ENCODE data around the gene MLXIP. TPM values are rescaled to one million over a fixed set of nuclear protein-coding genes. Genes with fewer than 3 reads are reported as not detected.

MLXIP gene
- total RNA-seq, 1 donor from 2014 or later = 39.8 TPM

DNA sequence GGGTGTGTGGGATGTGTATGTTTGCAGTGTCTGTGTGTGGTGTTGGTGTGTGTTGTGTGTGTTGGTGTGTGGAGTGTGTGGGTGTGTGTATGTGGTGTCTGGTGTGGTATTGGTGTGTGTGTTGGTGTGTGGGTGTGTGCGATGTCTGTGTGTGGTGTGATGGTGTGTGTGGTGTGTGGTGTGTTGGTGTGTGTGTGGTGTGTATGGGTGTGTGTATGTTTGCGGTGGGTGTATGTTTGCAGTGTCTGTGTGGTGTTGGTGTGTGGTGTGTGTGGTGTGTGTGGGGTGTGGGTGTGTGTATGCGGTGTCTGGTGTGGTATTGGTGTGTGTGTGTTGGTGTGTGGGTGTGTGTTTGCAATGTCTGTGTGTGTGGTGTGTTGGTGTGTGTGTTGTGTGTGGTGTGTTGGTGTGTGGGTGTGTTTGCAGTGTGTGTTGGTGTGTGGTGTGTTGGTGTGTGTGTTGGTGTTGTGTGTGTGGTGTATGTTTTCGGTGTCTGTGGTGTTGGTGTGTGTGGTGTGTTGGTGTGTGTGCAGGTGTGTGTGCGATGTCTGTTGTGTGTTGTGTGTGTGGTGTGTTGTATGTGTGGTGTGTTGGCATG, 15.7 kb downstream of the MLXIP start:
- H3K9me3 Mint-ChIP-seq = no peaks in the 10 kb centered on the region
- no peaks in the 10 kb centered on the region for H3K27me3 Mint-ChIP-seq (ENCODE audit: low read depth)
- H3K4me3 Mint-ChIP-seq = no peak overlapping the region
- H3K27ac Mint-ChIP-seq (ENCODE audit: unreplicated experiment) = no peak overlapping the region
- TF ChIP-seq, protein P1, sequence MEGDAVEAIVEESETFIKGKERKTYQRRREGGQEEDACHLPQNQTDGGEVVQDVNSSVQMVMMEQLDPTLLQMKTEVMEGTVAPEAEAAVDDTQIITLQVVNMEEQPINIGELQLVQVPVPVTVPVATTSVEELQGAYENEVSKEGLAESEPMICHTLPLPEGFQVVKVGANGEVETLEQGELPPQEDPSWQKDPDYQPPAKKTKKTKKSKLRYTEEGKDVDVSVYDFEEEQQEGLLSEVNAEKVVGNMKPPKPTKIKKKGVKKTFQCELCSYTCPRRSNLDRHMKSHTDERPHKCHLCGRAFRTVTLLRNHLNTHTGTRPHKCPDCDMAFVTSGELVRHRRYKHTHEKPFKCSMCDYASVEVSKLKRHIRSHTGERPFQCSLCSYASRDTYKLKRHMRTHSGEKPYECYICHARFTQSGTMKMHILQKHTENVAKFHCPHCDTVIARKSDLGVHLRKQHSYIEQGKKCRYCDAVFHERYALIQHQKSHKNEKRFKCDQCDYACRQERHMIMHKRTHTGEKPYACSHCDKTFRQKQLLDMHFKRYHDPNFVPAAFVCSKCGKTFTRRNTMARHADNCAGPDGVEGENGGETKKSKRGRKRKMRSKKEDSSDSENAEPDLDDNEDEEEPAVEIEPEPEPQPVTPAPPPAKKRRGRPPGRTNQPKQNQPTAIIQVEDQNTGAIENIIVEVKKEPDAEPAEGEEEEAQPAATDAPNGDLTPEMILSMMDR (conservative IDR thresholded peaks at IDR 0.05) = no peak
- peaks cover 42% of the 10 kb centered on the region for H3K4me1 Mint-ChIP-seq
- DNase-seq (ENCODE audit: low read depth, low spot score) = no peak
- H3K36me3 Mint-ChIP-seq (ENCODE audit: low read depth) = no peaks in the 10 kb centered on the region

DNA sequence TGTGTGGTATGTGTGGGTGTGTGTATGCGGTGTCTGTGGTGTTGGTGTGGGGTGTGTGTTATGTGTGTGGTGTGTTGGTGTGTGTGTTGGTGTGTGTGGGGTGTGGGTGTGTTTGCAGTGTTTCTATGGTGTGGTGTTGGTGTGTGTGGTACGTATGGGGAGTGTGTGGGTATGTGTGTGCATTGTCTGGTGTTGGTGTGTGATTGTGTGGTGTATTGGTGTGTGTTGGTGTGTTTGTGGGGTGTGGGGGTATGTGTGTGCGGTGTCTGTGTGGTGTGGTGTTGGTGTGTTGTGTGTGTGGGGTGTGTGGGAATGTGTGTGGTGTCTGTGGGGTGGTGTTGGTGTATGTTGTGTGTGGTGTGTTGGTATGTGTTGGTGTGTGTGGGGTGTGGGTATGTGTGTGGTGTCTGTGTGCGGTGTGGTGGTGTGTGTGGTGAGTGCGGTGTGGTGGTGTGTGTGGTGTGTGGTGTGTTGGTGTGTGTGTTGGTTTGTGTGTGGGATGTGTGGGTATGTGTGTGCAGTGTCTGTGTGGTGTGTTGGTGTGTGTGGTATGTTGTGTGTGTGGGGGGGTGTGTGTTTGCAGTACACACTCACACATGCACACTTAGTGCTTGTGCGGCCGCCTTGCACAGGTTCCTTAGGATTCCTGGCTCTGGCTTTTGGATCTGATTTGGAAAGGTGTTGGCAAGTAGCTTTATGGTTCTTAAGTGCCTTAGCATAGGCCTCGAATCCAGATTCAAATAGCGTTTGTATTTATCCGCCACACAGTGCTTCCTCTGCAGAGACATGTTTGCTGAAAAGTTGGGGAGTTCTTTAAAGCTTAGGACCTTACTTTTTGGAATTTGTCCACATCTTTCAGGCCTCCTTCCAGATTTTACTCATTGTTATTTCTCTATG, 16.4 kb downstream of the MLXIP start:
- H3K4me3 Mint-ChIP-seq = no peak overlapping the region

GRCh38 chr12:122096014-122096413, 17.5 kb downstream of the MLXIP start:
- H3K9me3 Mint-ChIP-seq = no peaks in the 10 kb centered on the region
- no peak overlapping the region for H3K4me3 Mint-ChIP-seq
- H3K4me1 Mint-ChIP-seq = peaks cover 43% of the 10 kb centered on the region
- H3K27me3 Mint-ChIP-seq (ENCODE audit: low read depth) = no peaks in the 10 kb centered on the region
- no peak overlapping the region for H3K27ac Mint-ChIP-seq (ENCODE audit: unreplicated experiment)
- no peaks in the 10 kb centered on the region for H3K36me3 Mint-ChIP-seq (ENCODE audit: low read depth)
- TF ChIP-seq, protein P1 (conservative IDR thresholded peaks at IDR 0.05) = no peak
- DNase-seq (ENCODE audit: low read depth, low spot score) = no peak

More for the DNA sequence above, 16.4 kb downstream of the MLXIP start:
- H3K9me3 Mint-ChIP-seq = no peaks in the 10 kb centered on the region
- no peaks in the 10 kb centered on the region for H3K36me3 Mint-ChIP-seq (ENCODE audit: low read depth)
- peaks cover 42% of the 10 kb centered on the region for H3K4me1 Mint-ChIP-seq
- DNase-seq (ENCODE audit: low read depth, low spot score) = no peak
- TF ChIP-seq, protein P1 (conservative IDR thresholded peaks at IDR 0.05) = no peak
- no peaks in the 10 kb centered on the region for H3K27me3 Mint-ChIP-seq (ENCODE audit: low read depth)
- no peak overlapping the region for H3K27ac Mint-ChIP-seq (ENCODE audit: unreplicated experiment)

GRCh38 chr12:122096591-122097149, 18.1 kb downstream of the MLXIP start:
- no peaks in the 10 kb centered on the region for H3K36me3 Mint-ChIP-seq (ENCODE audit: low read depth)
- peaks cover 39% of the 10 kb centered on the region for H3K4me1 Mint-ChIP-seq
- no peaks in the 10 kb centered on the region for H3K9me3 Mint-ChIP-seq
- no peaks in the 10 kb centered on the region for H3K27me3 Mint-ChIP-seq (ENCODE audit: low read depth)
- DNase-seq (ENCODE audit: low read depth, low spot score) = no peak
- H3K27ac Mint-ChIP-seq (ENCODE audit: unreplicated experiment) = peak overlapping the region; percentile 13
- TF ChIP-seq, protein P1 (conservative IDR thresholded peaks at IDR 0.05) = no peak
- no peak overlapping the region for H3K4me3 Mint-ChIP-seq

- TF ChIP-seq, protein P1 (conservative IDR thresholded peaks at IDR 0.05) = no peak
- Mint-ChIP-seq H3K27ac (ENCODE audit: unreplicated experiment) (peak overlapping the region; percentile 96), H3K36me3 (ENCODE audit: low read depth) (peaks cover 3% of the 10 kb centered on the region), H3K4me1 (peaks cover 39% of the 10 kb centered on the region), H3K4me3 (peak overlapping the region; percentile 18), H3K27me3 (ENCODE audit: low read depth) (no peaks in the 10 kb centered on the region), H3K9me3 (no peaks in the 10 kb centered on the region)
- no peak for DNase-seq (ENCODE audit: low read depth, low spot score)
Observed at GRCh38 chr12:122097584-122097926, 19.0 kb downstream of the MLXIP start.

Measured in neural crest cell (in vitro differentiated cells).